Ectodermal cell (in vitro differentiated cells): ENCODE results near the gene ASB11.

ENCODE experiments used
- H3K27ac ChIP-seq: 2 replicates; pipeline ENCODE4 v1.7.0; 2013; ENCODE audit warnings: mild to moderate bottlenecking, low read depth, low read length; ENCODE audit not compliant: insufficient read depth, poor library complexity, severe bottlenecking
- H3K27me3 ChIP-seq: 2 replicates; pipeline ENCODE4 v1.7.0; 2013; ENCODE audit warnings: mild to moderate bottlenecking, low read length; ENCODE audit not compliant: insufficient read depth, control insufficient read depth, poor library complexity, severe bottlenecking
- H3K36me3 ChIP-seq: one replicate; pipeline ENCODE4 v1.7.0; 2013; ENCODE audit warnings: low read length; ENCODE audit not compliant: control insufficient read depth, insufficient read depth
- H3K4me1 ChIP-seq: one replicate; pipeline ENCODE4 v1.7.0; 2013; ENCODE audit warnings: low read length; ENCODE audit not compliant: control insufficient read depth, insufficient read depth
- H3K4me3 ChIP-seq: 2 replicates; pipeline ENCODE4 v1.7.0; 2013; ENCODE audit warnings: low read depth, low read length, control low read depth; ENCODE audit not compliant: insufficient read depth
- H3K9me3 ChIP-seq: 2 replicates; pipeline ENCODE4 v1.7.0; 2013; ENCODE audit warnings: mild to moderate bottlenecking, low read length, moderate library complexity; ENCODE audit not compliant: control insufficient read depth
- WGBS, 2 experiments: methylation state at CpG; one replicate each; pipeline ENCODE4 v1.1.7; 2013; ENCODE audit warnings: missing lambda C conversion rate in 2 of 2; 5-methylcytosine and 5-hydroxymethylcytosine counted together

The ASB11 gene

DNA sequence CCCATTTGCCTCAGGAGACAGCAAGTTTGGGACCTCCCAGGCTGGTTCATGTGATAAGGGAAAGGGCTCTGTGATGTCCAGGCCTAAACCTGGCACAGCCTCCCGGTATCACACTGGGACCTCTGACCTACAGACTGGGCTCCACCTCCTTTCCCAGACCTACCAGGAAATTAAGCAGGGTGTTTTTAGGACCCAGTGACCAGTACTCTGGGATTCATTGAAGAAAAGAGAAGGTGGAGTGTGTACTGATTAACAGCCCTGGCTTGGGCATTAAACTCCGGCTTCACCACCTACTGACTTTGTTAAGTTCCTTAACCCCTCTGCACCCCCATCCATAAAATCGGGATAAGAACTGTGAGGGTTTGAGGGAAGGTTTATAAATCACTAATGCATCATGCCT is 74.1 kb downstream of the ASB11 start:
- Histone ChIP-seq H3K27me3 (no peaks in the 10 kb centered on the region), H3K4me1 (no peaks in the 10 kb centered on the region), H3K4me3 (no peak overlapping the region), H3K27ac (no peak overlapping the region), H3K36me3 (no peaks in the 10 kb centered on the region), H3K9me3 (no peaks in the 10 kb centered on the region)
- WGBS, 2 experiments = 50% methylated on average over 1 of the region's 3 CpGs; no CpG with 5 or more reads in 1 of the 2 experiments

DNA sequence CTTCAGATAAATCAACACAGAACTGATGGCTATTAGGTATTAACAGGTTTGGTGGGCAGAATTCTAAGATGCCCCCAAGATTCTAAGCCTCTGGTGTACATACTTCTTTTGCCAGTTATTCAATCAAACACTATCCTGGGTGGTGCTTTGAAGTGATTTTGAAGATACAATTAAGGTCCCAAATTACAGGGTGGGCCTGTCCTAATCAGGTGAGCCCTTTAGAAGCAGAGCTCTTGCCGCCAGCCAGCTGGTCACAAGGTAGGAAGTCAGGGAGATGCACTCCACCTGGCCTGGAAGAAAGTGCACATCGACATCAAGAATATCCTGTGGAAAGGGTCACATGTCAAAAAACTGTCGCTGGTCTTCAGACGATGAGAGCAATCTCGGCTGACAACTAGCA is 75.0 kb downstream of the ASB11 start:
- H3K9me3 ChIP-seq = no peaks in the 10 kb centered on the region

DNA sequence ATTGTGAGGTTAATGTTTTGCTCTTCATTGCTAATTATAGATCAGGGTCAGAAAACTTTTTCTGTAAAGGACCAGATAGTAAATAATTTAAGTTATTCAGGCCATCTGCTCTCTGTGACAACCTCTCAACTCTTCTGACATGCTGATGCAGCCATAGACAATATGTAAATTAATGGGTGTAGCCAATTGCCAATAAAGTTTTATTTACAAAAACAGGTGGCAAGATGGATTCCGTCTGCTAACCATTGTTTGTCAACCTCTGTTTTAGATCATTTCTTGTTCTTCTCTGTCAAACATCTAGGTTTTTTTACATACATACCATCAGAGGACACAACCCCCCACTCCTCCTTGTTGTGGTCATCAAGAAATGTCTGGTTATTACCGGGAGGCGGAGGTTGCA is 79.3 kb downstream of the ASB11 start:
- no peak overlapping the region for H3K27ac ChIP-seq
- no peaks in the 10 kb centered on the region for H3K27me3 ChIP-seq
- H3K36me3 ChIP-seq = no peaks in the 10 kb centered on the region
- no peaks in the 10 kb centered on the region for H3K9me3 ChIP-seq
- no peaks in the 10 kb centered on the region for H3K4me1 ChIP-seq
- WGBS, 2 experiments = 95 to 100% methylated on average over 3 of the region's 3 CpGs
- H3K4me3 ChIP-seq = no peak overlapping the region

More for the DNA sequence above, 75.0 kb downstream of the ASB11 start:
- Histone ChIP-seq H3K4me1 (no peaks in the 10 kb centered on the region), H3K27ac (no peak overlapping the region), H3K27me3 (no peaks in the 10 kb centered on the region), H3K4me3 (no peak overlapping the region), H3K36me3 (no peaks in the 10 kb centered on the region)
- 93 to 95% methylated on average over 5 of the region's 5 CpGs for WGBS, 2 experiments

DNA sequence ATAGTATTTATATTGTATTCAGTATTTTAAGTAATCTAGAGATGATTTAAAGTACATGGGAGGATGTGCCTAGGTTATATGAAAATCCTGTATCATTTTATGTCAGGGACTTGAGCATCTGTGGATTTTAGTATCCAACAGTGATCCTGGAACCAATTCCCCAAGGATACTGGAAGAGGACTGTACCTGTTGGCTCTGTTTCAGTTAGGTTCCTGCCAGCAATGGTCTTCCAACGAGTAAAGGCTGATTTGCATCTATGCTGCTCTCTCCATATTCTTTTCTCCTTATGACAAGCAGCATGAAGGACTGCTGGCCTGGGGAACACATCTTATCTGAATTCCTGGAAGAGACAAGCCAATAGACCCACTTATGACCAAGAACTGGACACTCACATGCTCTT is 80.4 kb downstream of the ASB11 start:
- H3K4me3 ChIP-seq = no peak overlapping the region
- 79 to 83% methylated on average over 1 of the region's 1 CpG for WGBS, 2 experiments

DNA sequence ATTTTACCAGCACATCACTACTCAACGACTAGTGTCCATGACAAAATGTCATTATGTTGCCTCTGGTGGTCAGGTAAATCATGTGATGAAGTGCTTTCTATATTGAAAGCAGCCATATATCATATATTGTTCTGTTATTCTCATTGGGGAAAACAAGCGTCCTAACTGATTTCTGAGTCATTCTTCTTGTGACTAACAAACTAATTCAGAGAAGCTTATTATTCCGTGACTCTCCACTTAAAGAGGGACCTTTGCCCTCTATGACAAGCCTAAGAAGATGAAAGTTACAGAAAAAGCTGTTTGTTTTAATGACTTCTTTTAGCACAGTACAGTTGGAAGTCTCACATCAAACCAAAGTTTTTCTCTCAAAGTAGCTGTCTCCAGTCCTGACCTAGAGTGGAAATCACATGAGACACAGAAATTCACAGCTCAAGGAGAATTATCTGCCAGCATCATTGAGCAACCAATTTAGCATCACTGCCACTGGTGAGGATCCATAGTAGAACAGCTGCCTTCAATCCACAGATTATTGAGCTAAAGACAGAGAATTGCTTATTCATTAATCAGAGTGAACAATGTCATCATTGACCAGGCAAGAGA is 81.9 kb downstream of the ASB11 start:
- Histone ChIP-seq H3K9me3 (no peaks in the 10 kb centered on the region), H3K36me3 (no peaks in the 10 kb centered on the region), H3K27ac (no peak overlapping the region), H3K27me3 (no peaks in the 10 kb centered on the region), H3K4me3 (no peak overlapping the region), H3K4me1 (no peaks in the 10 kb centered on the region)
- 80% methylated on average over 3 of the region's 3 CpGs; no CpG with 5 or more reads in 1 of the 2 experiments for WGBS, 2 experiments

More for the DNA sequence above, 80.4 kb downstream of the ASB11 start:
- H3K27me3 ChIP-seq = no peaks in the 10 kb centered on the region
- no peaks in the 10 kb centered on the region for H3K4me1 ChIP-seq
- no peak overlapping the region for H3K27ac ChIP-seq
- H3K9me3 ChIP-seq = no peaks in the 10 kb centered on the region
- no peaks in the 10 kb centered on the region for H3K36me3 ChIP-seq
